H9 (cell line): ENCODE data around the gene DHRS7B. TPM values are rescaled to one million over a fixed set of nuclear protein-coding genes. Genes with fewer than 3 reads are reported as not detected.

Source experiments
- DNase-seq: peaks from one replicate; pipeline ENCODE4 v3.0.0-alpha.2; 2017
- H2AFZ ChIP-seq: one replicate; pipeline ENCODE4 v1.6.1; 2013; ENCODE audit warnings: mild to moderate bottlenecking, low read length, control low read depth, moderate library complexity
- H2AK5ac ChIP-seq: 2 replicates; pipeline ENCODE4 v1.6.1; 2013; ENCODE audit warnings: low read length, control low read depth, mixed read lengths; ENCODE audit not compliant: insufficient read length
- H2BK120ac ChIP-seq: one replicate; pipeline ENCODE4 v1.6.1; 2013; ENCODE audit warnings: low read depth, mild to moderate bottlenecking, low read length, control low read depth, inconsistent platforms; ENCODE audit not compliant: poor library complexity, severe bottlenecking
- H2BK12ac ChIP-seq: 2 replicates; pipeline ENCODE4 v1.6.1; 2013; ENCODE audit warnings: low read length, control low read depth, mixed read lengths, low read depth; ENCODE audit not compliant: insufficient read length
- H2BK15ac ChIP-seq: 2 replicates; pipeline ENCODE4 v1.6.1; 2013; ENCODE audit warnings: low read depth, low read length, control low read depth
- H2BK20ac ChIP-seq: one replicate; pipeline ENCODE4 v1.6.1; 2013; ENCODE audit warnings: low read depth, mild to moderate bottlenecking, low read length, control low read depth, inconsistent platforms; ENCODE audit not compliant: poor library complexity, severe bottlenecking
- H2BK5ac ChIP-seq: 2 replicates; pipeline ENCODE4 v1.6.1; 2013; ENCODE audit warnings: low read length, control low read depth, mixed read lengths; ENCODE audit not compliant: insufficient read length
- H3K14ac ChIP-seq: 2 replicates; pipeline ENCODE4 v1.6.1; 2013; ENCODE audit warnings: low read length, control low read depth; ENCODE audit not compliant: insufficient read depth
- H3K18ac ChIP-seq: 2 replicates; pipeline ENCODE4 v1.6.1; 2013; ENCODE audit warnings: low read depth, mild to moderate bottlenecking, mixed read lengths, low read length, control low read depth; ENCODE audit not compliant: insufficient read length
- H3K23ac ChIP-seq: 2 replicates; pipeline ENCODE4 v1.6.1; 2013; ENCODE audit warnings: low read length, control low read depth, mixed read lengths, low read depth; ENCODE audit not compliant: insufficient read length
- H3K23me2 ChIP-seq: 2 replicates; pipeline ENCODE4 v1.6.1; 2013; ENCODE audit warnings: low read depth, mild to moderate bottlenecking, mixed read lengths, low read length, control low read depth; ENCODE audit not compliant: insufficient read length, poor library complexity, severe bottlenecking
- H3K27ac ChIP-seq: 2 replicates; pipeline ENCODE4 v1.5.1; 2013; ENCODE audit warnings: low read length, control low read depth, mixed read lengths, low read depth; ENCODE audit not compliant: insufficient read length
- H3K27me3 ChIP-seq: 2 replicates; pipeline ENCODE4 v1.6.1; 2013; ENCODE audit warnings: low read length, control low read depth, inconsistent platforms; ENCODE audit not compliant: insufficient read depth
- H3K4ac ChIP-seq: 2 replicates; pipeline ENCODE4 v1.6.1; 2013; ENCODE audit warnings: low read depth, mild to moderate bottlenecking, control low read depth, inconsistent platforms, low read length, moderate library complexity
- H3K4me1 ChIP-seq: 2 replicates; pipeline ENCODE4 v1.6.1; 2013; ENCODE audit warnings: low read length, control low read depth, inconsistent platforms; ENCODE audit not compliant: insufficient read depth
- H3K4me2 ChIP-seq: 2 replicates; pipeline ENCODE4 v1.6.1; 2013; ENCODE audit warnings: low read length, control low read depth, mixed read lengths; ENCODE audit not compliant: insufficient read length, insufficient read depth
- H3K56ac ChIP-seq: 2 replicates; pipeline ENCODE4 v1.6.1; 2013; ENCODE audit warnings: low read depth, mild to moderate bottlenecking, mixed read lengths, low read length, control low read depth; ENCODE audit not compliant: insufficient read length
- H3K79me1 ChIP-seq: 2 replicates; pipeline ENCODE4 v1.6.1; 2013; ENCODE audit warnings: low read depth, mild to moderate bottlenecking, moderate library complexity, low read length, control low read depth, inconsistent platforms; ENCODE audit not compliant: insufficient read depth, poor library complexity, severe bottlenecking
- H3K79me2 ChIP-seq: 2 replicates; pipeline ENCODE4 v1.6.1; 2013; ENCODE audit warnings: low read length, control low read depth, inconsistent platforms; ENCODE audit not compliant: insufficient read depth
- H3K9ac ChIP-seq: 2 replicates; pipeline ENCODE4 v1.6.1; 2013; ENCODE audit warnings: low read length, control low read depth, mixed read lengths; ENCODE audit not compliant: insufficient read length; ENCODE audit errors: extremely low read depth
- H3K9me3 ChIP-seq: one replicate; pipeline ENCODE4 v1.6.1; 2013; ENCODE audit warnings: low read depth, low read length, inconsistent platforms; ENCODE audit not compliant: control insufficient read depth
- H3T11ph ChIP-seq: one replicate; pipeline ENCODE4 v1.6.1; 2013; ENCODE audit warnings: mild to moderate bottlenecking, low read length, control low read depth, inconsistent platforms
- H4K20me1 ChIP-seq: one replicate; pipeline ENCODE4 v1.6.1; 2013; ENCODE audit not compliant: control insufficient read depth, insufficient read length, insufficient read depth
- H4K5ac ChIP-seq: 2 replicates; pipeline ENCODE4 v1.6.1; 2013; ENCODE audit warnings: low read depth, mild to moderate bottlenecking, mixed read lengths, low read length, control low read depth; ENCODE audit not compliant: insufficient read length
- H4K8ac ChIP-seq: replicated peaks from 2 replicates; pipeline ENCODE4 v1.6.1; 2013; ENCODE audit warnings: low read length, control low read depth, mixed read lengths, low read depth; ENCODE audit not compliant: insufficient read length
- H4K91ac ChIP-seq: 2 replicates; pipeline ENCODE4 v1.6.1; 2013; ENCODE audit warnings: low read depth, mild to moderate bottlenecking, moderate library complexity, mixed read lengths, low read length, control low read depth; ENCODE audit not compliant: insufficient read length
- H3K27ac Mint-ChIP-seq, 3 experiments: 2 replicates in 2 of 3; 3 replicates in 1 of 3; pipeline ENCODE4 v1.8.0; 2020 to 2021; ENCODE audit warnings: mixed read lengths in 3 of 3, mild to moderate bottlenecking in 1 of 3, moderate library complexity in 1 of 3
- H3K27me3 Mint-ChIP-seq: 2 replicates; pipeline ENCODE4 v1.8.0; 2021; ENCODE audit warnings: low read depth, mild to moderate bottlenecking, moderate library complexity, mixed read lengths
- H3K36me3 Mint-ChIP-seq, 3 experiments: 2 replicates in 2 of 3; 3 replicates in 1 of 3; pipeline ENCODE4 v1.8.0; 2020 to 2021; ENCODE audit warnings: low read depth in 3 of 3, mixed read lengths in 3 of 3; ENCODE audit not compliant: insufficient read depth in 1 of 3
- H3K4me1 Mint-ChIP-seq, 2 experiments: 2 replicates each; pipeline ENCODE4 v1.8.0; 2020; ENCODE audit warnings: mixed read lengths in 2 of 2
- H3K4me3 Mint-ChIP-seq, 2 experiments: 2 replicates in 1 of 2; 3 replicates in 1 of 2; pipeline ENCODE4 v1.8.0; 2020 to 2021; ENCODE audit warnings: mild to moderate bottlenecking in 2 of 2, mixed read lengths in 2 of 2, moderate library complexity in 1 of 2
- H3K9me3 Mint-ChIP-seq, 2 experiments: 2 replicates in 1 of 2; 3 replicates in 1 of 2; pipeline ENCODE4 v1.8.0; 2020; ENCODE audit warnings: mild to moderate bottlenecking in 2 of 2, mixed read lengths in 2 of 2, moderate library complexity in 1 of 2
- CTCF ChIP-seq: fragments of 200-600 bp; sonication (generic); conservative IDR thresholded peaks from 3 replicates; pipeline ENCODE4 v1.8.0; 2021; ENCODE audit warnings: antibody characterized with exemption, mild to moderate bottlenecking
- WGBS: extraction: QIAGEN DNeasy Blood & Tissue Kit; methylation state at CpG from one replicate; pipeline ENCODE4 v1.1.7; 2013; ENCODE audit warnings: missing lambda C conversion rate, low lambda C conversion rate, mixed read lengths; ENCODE audit not compliant: insufficient read length; ENCODE audit errors: extremely low coverage; 5-methylcytosine and 5-hydroxymethylcytosine counted together
- total RNA-seq: library from RNA; stranded (reverse); gene quantifications from 2 replicates; pipeline ENCODE4 v1.2.1, GENCODE V29; 2021

DHRS7B gene
- total RNA-seq, 1 experiment from 2014 or later = 20.3 TPM

- Mint-ChIP-seq H3K4me1 (peaks cover 46 to 48% of the 10 kb centered on the region in 2 experiments), H3K27me3 (no peaks in the 10 kb centered on the region), H3K9me3 (no peaks in the 10 kb centered on the region), H3K4me3 (peak overlapping the region; percentile 82 to 93), H3K36me3 (peaks cover 4 to 13% (median 6%) of the 10 kb centered on the region in 3 experiments; a peak in 5 of 7 replicates), H3K27ac (peak overlapping the region; percentile 46 to 94 (median 92); a peak in 6 of 7 replicates)
- Histone ChIP-seq H2BK20ac (no peak overlapping the region), H3K56ac (no peak overlapping the region), H2BK15ac (no peak overlapping the region), H3K79me1 (peaks cover 4% of the 10 kb centered on the region), H3T11ph (no peak overlapping the region), H3K4ac (no peak overlapping the region), H3K4me1 (peaks cover 2% of the 10 kb centered on the region; the same call in 1 of the 2 replicates), H3K9me3 (no peaks in the 10 kb centered on the region), H3K23me2 (peaks cover 17% of the 10 kb centered on the region), H3K18ac (no peak overlapping the region), H2AK5ac (no peak overlapping the region), H4K8ac (no peak overlapping the region), H3K4me2 (peak overlapping the region; percentile 55), H3K14ac (no peak overlapping the region), H4K91ac (no peak overlapping the region), H2BK12ac (no peak overlapping the region), H2AFZ (no peak overlapping the region), H3K9ac (peak overlapping the region; percentile 42), H4K5ac (no peak overlapping the region), H4K20me1 (peaks cover 3% of the 10 kb centered on the region), H3K27ac (no peak overlapping the region), H3K79me2 (peaks cover 35% of the 10 kb centered on the region), H2BK120ac (no peak overlapping the region), H3K23ac (no peak overlapping the region), H2BK5ac (no peak overlapping the region), H3K27me3 (no peaks in the 10 kb centered on the region)
- no peak for TF ChIP-seq CTCF
- no CpG with 5 or more reads among the region's 23 CpGs for WGBS
- DNase-seq = peak; percentile 69
Measured at GRCh38 chr17:21214777-21215541, 88.2 kb downstream of the DHRS7B start.
